ENCODE results near the gene MAGI1.
A peak's percentile ranks its signal among the peaks of the same experiment; 100 is the strongest.

The MAGI1 gene

DNA sequence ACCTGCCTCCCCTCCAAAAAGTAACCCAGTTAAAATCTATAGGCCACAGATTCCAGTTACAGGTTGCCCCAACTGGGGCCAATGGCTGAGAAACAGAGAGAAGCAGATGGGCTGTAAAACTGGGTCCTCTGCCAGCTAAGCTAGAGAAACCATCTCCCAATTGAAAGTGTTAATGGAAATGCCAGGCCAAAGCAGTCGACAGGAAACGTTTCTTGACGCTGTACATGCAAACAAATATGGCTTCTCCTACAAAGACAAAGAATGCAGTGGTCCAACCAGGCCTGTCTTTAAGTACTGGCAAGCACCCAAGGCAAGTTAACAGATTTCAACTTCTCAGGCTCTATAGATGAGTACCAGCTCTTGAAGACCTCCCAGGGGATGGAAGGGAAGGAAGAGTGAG is 71.3 kb downstream of the MAGI1 start:
- no peak for DNase-seq

DNA sequence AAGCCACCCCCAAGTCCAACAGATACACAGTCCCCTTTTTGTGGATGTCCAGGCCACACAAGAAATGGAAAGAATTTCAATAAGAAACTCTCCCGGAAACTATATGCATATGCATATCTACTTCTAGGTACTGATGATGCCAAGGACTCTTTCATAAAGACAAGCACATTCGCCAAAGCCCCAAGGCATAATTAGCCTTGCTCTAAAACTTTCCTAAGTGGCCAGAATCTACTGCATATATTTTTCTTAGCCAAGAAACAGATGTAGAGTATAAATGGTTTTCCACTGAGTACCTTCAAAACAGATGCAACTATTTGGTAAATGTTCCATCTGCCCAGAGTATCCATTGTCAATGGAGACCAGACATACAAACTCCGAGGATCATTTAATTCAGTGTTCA is 73.9 kb downstream of the MAGI1 start:
- no peak for DNase-seq

DNA sequence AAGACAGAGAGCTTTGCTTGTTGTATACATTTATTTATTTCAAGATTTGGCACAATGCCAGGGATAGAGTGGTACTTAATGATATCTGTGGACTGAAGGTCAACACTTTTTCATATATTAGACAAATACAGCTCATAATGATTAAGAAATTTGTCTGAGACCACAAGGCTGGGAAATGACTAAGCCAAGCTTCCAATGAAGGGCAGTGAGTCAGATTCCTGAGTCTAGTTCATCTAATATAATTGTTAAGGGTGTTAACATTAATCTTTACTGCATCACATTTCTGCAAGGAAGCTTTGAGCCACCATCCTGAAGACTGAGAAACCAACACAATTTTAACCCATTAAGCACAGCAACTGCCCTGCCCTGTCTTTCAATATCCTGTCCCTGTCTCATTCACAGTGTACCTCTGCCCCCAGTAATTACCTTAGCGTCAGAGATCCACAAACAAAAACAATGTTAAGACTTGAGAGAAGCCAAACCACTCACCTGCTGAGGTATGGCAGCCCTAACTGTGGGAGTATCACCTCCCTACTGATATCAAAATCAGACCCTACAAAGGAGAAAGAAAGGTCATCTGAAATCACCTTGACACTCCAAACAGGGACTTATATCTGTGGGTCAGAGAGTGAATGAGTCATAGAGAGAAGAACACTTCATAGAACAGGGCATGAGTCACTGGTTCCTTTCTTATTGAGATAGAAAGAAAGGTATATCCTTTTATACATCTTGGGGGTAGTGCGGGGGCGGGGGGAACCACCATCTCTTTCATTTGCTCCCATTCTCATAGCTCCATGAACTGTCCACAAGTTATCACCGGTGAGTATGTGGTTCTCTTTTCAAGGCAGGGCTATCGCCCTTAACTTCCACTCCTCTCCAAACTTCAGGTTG is 74.7 kb downstream of the MAGI1 start:
- DNase-seq = no peak

DNA sequence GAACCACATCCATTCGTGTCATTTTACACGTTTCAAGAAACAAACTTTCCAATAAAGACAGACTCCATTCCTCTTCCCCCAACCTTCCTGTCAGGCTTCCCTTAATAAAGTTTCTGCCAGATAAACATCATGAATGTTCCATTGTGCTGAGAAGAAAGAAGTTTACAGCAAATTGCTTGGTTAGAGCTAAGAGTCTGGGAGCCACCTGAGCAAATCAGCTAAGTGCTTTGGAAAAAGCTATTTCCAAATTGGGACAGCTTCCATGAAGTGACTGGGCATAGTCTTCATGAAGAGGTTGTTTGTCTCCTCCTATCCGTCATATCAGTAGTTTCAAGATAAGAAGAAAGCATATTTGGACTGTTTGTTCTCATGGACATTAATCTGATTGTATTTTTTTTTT is 77.0 kb downstream of the MAGI1 start:
- DNase-seq = no peak

DNA sequence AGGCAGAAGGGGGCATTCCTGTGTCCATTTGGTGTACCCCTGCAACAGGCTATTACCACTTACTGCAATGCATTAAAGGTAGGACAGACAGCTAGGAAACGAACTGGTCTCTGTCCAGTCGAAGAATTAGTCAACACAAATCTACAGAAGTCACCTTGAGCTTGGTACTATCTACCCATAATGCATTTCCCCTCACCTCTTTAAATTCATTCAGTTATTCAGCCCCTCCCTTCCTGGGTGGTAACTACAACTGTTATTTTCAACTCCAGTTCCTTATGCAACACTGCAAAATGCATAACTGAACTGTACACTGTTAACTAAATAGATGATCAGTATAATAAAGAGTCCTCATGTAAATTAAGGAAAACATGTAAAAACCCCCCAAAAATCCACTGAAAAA is 77.6 kb downstream of the MAGI1 start:
- DNase-seq = no peak

DNA sequence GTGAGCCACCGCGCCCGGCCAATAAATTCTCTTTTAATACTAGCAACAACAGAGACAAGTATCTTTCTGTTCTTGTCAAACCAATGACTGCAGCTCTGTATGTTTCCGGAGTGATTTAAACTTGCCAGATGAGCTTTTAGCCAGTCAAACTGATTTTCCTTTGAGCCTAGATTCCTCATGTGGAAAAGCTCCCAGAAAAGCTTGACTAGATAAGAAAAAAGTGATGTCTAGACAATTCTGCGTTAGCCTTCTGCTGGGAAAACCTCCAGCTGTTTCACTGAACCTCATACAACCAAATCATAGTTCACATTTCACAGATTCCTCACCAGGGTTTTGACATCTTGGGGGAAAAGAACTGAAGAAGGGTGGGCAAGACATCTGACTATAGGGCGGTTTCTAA is 78.6 kb downstream of the MAGI1 start:
- no peak for DNase-seq

DNA sequence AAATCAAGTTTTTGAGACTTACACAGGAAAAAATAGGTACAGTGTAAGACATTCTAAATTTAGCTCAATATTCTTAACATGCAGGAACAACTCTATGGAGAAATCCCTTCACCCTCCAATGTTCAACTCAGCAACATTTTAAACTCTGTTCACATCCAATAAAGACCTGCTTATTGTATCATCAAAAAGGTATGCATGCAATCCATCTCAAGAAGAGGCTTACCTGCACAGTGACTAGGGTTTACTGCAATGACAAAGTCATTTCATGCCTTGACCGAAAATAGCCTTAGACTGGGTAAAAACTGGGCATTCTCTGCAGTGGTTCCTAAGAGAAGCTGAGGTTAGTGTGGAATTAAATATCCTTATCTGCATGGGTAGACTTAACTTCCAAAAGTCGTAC is 80.5 kb downstream of the MAGI1 start:
- DNase-seq = no peak

DNA sequence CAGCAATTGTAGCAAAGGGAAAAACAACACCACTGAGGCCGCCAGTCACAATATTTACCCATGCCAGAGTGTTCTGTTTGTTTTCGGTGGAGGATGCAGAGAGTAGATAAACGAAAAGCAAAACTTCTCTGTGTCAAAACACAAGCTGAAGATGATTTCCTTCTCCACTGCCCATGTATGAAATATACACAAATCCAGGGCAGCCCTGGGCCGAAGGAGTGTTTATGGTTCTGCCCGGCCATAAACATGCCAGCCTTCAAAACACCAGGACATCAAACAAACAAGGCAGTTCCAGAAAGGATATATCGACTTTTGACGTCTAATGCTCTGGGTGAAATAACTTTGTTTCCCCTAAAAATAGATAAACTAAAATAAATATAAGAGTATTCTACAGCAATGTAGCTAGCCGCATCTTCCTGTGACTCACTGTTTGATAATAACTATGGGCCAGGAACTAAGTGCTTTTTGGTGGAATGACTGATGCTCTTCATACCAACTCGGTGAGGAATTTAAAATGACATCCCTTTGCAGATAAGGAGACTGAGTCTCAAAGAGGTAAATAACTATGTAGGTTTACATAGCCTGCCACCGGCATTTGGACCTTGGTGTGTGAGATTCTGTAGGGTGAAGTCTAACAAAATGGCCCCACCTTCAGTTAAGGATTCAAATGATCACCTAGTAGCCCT is 82.8 kb downstream of the MAGI1 start:
- DNase-seq = no peak

DNA sequence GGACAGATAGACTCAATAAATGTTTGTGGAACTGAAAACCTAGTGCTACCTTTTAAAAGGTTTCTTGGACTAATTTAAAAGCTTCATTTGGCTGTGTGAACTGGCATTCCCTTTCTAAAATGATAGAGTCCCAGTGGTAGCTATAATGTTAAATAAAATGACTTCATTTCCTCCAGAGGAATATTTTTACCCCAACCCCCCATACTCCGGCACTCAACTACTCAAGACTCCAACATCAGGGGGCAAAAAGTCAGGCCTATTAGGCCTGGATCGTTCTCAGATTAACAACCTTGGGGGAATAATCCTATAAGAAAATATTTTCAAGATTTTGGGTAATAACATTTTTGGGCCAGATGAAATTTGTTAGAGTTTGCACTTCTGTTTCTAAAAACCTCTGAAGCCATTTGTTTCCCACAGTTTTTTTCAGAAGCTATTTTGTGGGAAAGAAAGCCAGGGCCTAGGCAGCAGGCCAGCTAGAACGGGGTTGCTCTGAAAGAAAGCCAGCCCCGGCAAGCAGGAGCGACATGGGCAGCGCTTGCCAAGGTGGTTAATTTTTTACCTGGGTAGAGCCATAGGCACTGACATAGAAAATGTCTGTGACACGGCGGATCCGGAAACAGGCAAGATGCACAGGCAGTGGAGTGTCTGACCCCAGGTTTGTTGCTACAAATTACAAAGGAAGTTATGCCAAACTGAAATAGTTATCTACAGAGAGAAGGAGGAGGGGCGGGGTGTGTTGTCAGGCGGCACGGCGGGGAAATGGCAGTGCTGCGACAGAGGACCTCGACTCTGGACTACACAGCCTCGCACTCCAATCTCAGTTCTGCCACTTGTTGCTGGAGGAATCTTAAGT is 84.6 kb downstream of the MAGI1 start:
- DNase-seq = no peak

DNA sequence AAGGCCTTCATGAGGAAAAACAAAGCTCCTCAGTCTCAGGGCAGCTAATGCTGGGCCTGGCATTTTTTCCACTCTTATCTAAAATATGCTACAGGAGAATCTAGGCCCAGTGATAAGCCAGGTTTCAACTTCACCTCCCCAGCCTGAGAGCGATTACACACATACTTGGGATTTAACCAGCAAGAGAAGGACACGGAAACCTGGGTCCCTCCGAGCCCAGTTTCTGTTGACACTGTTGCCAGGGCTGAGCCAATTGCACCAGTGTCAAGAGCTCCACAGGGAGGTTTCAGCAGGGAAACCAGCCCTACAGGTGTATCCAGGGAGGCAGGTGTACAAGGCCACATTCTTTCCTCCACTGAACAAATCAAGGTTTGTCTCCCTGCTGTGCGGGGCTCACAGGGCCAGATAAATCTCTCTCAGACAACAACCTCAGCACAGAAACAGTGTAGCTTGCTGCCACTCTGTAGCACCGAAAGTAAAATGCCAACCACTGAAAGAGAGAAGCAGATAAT is 85.4 kb downstream of the MAGI1 start:
- DNase-seq = peak; percentile 51

DNA sequence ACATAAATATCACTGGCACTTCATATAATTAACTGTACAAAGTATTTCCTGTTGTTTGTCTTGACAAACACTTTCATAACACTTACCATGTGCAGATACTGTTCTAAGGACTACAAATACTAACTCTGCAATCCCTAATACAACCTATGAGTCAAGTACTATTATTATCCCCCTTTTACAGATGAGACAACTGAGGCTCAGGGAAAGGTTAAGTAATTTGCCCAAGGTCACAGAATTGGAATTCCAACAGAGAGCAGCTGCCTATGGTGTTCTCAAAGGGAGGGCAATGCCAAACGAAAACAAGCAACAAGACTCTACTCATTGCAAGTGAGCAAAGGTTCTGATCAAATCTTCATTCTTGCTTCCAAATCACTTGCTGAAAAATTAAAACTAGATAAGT is 85.9 kb downstream of the MAGI1 start:
- DNase-seq = no peak

DNA sequence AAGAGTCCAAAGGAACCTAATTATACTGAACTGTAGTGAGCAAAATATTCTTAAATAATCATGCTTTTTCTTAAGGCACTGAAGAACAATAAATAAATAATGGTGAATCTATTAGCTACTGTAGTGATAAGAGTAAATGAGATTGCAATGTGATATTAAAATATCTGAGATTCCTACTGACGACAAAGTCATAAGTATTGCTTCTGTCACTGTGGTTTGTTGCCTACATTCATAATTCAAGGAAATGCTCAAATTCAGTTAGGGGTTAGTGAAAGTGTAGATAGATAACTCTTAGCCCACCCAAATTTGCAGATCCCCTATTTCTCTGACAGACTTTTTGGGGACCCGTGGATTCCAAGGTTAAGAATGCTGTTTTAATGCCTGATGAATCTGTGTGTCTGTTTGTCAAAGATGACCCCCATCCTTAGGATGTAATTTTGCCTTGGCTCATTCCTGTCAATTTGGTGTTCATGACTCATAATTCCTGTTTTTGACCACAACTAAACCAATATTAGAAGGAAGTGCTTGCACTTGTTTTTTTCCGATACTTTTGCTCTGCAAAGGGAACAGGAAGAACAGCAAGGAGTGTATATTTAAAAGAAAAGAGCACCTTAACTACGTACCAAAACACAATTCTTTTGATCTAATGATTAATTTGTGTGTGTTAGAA is 86.7 kb downstream of the MAGI1 start:
- DNase-seq = no peak

DNA sequence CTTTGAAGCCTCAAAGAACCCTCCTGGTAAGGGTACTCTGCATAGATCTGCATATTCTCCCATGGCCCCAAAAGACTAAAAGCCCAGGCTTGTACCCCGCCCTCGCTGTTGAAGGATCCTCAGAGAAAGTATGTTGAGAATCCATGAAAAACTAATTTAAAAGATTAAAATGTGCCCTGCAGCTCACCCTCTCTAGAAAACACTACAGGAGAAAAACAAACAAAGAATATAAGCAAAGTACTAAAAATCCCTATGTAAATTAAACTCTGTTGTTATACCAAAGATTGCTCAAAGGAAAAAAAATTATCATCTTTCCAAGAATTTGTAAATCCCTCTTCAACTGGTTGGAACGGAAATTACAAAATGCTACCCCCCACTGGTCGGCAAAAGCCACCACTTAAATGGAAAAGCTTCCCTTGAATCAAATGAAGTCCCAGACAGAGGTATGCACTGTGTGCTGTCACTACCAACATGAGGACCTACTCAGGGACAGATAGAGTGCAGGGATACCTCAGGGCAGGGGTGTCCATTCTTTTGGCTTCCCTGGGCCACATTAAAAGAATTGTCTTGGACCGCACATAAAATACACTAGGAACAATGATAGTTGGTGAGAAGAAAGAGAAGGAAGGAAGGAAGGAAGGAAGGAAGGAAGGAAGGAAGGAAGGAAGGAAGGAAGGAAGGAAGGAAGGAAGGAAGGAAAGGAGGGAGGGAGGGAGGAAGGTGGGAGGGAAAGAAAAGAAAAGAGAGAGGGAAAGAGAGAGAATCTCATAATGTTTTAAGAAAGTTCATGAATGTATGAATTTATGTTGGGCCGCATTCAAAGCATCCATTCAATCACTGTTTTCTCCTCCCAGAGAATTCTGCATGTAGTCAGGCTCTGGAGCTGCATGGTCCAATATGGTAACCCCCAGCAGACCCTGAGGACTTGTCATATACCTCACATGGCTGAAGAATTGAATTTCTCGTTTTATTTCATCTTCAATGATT is 88.1 kb downstream of the MAGI1 start:
- DNase-seq = no peak

DNA sequence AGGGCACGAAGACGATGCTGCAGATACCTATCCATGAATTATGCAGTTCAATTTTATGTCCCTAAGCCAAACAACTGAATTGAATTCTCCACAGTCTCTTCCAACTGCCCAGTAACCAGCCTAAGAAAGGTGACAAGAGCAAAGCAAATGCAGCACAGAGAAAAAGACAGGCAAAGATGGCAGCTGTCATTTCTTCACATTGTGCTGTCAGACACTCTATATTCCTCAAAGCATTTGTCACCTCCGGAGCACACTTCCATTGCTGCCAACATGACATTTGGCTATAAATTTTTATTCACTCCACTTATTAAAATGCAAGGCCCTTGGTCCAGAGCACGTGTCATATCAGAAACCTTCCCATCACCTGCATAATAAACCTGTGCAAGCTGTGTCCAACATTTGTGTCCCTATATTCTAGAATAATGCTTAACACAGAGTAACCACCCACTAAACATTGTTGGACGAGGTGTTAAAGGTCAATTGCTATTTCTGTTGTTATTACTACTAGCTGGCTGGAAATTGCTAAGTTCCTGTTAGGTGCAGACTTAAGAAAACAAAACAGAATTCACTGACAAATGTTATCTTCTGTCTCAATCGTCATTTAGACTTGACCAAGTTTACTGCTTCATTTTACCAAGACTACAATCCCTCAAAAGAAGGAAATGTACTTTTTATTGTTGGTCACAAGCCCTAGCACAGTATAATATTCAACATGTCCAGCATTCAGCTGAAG is 89.7 kb downstream of the MAGI1 start:
- no peak for DNase-seq

DNA sequence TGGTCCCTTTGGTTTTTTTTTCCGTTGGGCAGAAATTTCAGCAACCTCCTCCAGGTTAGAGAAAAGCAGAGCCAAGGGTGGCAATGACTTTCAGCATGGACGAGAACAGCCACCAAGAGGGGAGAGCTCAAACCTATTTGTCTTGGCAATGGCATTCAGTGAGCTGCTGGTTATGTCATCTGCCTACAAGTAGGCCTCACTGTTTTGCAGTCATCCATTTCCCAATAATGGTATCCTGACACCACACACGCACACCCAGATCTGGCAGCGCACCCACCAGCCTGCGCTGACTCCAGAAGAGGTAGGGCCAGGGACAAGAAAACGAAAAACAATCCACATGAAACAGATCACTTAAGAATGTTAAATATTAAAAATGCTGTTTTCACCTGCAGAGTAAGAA is 92.3 kb downstream of the MAGI1 start:
- DNase-seq = no peak

DNA sequence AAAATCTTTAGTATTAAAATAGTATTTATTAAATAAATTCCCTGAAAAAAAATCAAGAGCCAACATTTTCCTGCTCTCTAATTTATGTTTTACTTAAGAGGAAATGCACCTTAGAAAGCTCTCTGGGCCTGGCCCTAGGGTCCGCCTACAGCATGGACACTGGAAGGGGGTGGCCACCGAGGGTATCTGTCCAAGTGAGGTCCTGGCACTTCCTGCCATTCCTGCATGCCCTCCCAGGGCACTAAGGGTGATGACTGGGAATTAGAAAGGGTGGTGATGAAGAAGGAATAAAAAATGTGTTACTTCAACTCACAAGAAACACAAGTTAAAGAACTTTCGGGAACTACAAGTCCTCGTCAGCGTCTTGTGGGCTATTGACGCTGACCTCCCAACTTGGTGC is 92.8 kb downstream of the MAGI1 start:
- no peak for DNase-seq

DNA sequence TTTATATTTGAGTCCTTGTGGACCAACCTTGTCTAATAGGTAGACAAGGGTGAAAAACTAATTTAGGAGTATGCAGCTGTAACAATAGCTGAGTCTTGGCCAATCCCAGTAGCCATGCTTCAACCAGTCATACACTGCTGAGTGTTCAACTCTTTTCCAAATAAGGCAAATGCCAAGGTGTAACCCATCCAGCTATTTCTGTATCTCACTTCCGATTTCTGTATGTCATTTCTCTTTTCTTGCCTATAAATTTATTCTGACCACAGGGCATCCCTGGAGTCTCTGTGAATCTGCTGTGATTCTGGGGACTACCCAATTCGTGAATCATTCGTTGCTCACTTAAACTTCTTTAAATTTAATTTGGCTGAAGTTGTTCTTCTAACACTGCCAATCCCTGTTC is 93.2 kb downstream of the MAGI1 start:
- no peak for DNase-seq

DNA sequence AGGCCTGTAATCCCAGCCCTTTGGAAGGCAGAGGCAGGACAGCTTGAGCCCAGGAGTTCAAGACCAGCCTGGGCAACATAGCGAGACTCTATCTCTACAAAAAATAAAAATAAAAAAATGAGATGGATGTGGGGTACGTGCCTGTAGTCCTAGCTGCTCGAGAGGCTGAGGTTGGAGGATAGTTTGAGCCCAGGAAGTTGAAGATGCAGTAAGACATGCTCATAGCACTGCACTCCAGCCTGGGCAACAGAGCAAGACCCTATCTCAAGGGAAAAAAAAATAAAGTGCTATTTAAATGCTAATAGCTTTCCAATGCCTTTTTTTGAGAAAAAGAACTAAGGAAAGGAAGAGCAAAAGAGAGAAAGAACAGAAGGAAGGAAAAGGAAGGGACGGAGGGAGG is 94.5 kb downstream of the MAGI1 start:
- no peak for DNase-seq

DNA sequence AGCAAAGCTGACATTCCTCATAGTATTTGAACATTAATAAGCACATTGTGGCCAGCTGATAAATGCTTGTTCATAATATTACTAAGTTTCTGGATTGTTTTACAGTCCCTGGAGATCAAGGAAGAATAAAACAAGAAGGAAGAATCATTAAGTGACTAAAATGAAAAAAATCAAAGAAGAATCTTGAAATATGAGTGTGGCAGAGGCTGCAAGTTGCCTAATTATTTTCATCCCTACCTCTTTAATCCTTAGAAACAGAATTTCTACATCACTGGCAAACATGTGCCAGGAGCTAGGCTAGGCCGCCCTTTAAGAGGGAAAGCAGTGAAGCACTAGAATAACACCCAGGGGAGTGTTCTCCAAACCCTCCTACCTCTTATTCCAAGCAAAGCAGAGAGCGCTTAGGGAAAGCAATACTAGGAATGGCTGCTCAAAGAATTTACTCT is 98.9 kb downstream of the MAGI1 start:
- DNase-seq = no peak

DNA sequence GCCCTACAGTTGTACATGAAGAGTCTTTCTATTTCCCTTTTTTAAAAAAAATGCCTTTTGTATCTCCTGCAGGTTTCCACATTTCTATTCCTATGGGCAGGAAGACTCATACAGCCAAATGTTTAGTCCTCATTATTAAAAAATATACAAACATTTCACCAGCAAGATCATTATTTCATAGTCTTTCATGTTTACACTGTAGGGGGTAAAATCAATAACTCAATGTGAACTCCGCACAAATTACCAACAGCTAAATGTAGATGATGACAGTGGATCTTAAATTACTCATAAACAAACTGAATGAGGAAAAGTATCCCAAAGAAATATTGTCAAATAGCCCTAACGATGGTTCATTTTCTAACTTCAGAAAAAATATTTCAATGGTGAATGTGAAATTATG is 99.5 kb downstream of the MAGI1 start:
- no peak for DNase-seq

DNA sequence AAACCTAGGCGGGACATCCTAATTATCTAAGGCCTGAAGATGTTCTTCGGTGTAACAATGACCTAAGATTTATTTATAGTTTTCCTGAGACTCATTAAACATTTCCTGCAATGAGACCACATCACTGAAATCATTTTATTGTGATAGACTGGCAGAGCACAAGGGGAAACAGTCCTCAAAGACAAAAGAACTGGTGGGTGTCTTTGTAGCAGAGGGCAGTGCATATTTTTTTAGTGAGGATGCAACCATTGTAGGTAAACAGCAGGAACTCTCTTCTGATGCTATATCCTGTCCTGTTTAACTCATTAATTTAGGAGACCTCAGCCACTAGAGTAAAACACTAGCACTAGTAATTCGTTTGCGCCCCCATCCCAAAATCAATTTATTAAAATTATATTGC is 100.0 kb downstream of the MAGI1 start:
- no peak for DNase-seq

All from NCI-H187 treated with DMSO at 0.1 percent for 48 hours (cell line).